NCI-H146 (cell line): ENCODE data around the gene GABARAP.
A peak's percentile ranks its signal among the peaks of the same experiment; 100 is the strongest.

Source experiments
- DNase-seq: peaks from one replicate; lab custom pipeline; 2025; lab: John Stamatoyannopoulos, UW

The GABARAP gene

GRCh38 chr17:7222093-7222971 is 19.9 kb downstream of the GABARAP start:
- no peak for DNase-seq

- DNase-seq = no peak
Measured at GRCh38 chr17:7221278-7222092, 20.8 kb downstream of the GABARAP start.

DNA sequence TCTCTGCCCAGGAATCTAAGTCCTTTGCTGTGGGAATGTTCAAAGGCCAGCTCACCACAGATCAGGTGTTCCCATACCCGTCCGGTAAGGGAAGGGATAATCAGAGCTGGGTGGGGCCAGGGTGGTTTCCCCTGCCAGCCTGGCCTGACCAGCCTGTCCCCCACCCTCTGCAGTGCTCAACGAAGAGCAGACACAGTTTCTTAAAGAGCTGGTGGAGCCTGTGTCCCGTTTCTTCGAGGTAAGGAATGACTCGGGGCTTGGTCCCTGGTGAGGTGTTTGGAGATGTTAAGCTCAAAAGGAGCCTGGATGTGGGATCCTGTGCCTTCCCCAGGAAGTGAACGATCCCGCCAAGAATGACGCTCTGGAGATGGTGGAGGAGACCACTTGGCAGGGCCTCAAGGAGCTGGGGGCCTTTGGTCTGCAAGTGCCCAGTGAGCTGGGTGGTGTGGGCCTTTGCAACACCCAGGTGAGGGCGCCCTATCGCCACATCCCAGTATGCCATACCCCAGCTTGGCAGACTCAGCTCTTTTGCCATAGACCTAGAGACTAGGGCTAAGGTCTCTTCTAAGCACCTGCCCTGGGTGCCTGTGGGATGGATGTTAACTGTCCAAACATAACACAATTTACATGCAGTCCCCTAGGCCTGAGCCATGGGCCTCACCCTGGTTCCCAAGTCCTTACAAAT is 21.5 kb downstream of the GABARAP start:
- DNase-seq = peak; percentile 37

DNA sequence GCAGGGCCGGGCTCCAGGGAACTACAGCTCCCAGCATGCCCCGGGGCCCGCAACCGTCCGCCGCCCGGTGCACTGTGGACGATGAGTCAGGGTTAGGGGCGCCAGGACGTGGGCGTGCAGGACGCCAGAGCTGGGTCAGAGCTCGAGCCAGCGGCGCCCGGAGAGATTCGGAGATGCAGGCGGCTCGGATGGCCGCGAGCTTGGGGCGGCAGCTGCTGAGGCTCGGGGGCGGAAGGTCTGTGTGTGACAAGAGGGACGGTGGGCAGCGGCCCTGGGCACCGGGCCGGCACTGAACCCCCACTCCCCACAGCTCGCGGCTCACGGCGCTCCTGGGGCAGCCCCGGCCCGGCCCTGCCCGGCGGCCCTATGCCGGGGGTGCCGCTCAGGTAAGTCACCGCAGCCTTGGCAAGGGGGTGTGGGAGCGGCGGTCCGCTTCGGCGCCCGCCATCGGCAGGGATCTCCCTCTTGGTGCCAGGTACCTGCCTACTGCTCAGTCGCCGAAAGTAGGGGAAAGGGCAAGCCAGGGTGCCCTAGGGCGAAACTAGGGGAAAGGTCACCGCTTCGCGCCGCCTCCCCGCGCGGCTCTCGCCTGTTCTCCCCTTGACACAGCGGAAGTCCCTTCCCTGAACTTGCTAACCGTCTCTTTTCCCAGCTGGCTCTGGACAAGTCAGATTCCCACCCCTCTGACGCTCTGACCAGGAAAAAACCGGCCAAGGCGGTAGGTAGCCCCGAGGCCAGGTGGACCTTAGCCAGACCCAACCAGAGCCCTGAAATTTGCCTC is 22.2 kb downstream of the GABARAP start, which contains the start of the genes ACADVL and DLG4:
TSS of gene ACADVL (plus strand) at position 127 of the 781 bp plus-strand sequence. CDS start at position 174, 47 bp downstream.
TSS of gene DLG4 (minus strand) at position 25 of the 781 bp plus-strand sequence.
- DNase-seq = peak; percentile 72

DNA sequence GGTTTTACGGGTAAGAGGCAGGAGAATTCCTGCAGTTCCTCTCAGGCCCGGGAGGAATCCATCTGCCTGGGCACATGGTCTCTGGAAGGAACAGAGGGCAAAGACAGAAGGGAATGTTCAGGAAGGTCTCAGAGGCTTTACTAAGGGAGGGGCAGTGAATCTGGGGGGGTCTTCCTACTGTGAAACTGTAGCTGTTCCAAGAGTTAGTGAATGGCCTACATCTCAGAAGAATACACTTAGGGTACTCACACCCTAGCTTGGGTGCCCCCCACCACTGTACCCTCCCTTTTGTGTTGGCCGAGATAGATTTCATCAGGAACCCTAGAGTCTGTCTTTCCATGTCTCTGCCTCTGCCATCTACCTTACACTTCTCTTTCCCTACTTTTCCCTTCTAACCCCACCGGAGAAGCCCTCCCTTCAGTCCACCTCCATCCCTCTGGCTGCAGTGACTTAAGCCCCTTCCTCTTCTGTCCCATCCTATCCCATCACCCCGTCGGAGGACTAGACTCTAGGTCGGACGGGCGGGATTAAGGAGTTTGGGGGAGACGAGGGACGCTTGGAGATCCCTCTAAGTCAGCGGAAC is 22.9 kb downstream of the GABARAP start:
- no peak for DNase-seq

GRCh38 chr17:7218758-7219157 is 23.5 kb downstream of the GABARAP start:
- DNase-seq = no peak

GRCh38 chr17:7218166-7218565 is 24.1 kb downstream of the GABARAP start:
- DNase-seq = no peak

- peak; percentile 51 for DNase-seq
Measured at GRCh38 chr17:7217113-7217987, 24.9 kb downstream of the GABARAP start.

DNA sequence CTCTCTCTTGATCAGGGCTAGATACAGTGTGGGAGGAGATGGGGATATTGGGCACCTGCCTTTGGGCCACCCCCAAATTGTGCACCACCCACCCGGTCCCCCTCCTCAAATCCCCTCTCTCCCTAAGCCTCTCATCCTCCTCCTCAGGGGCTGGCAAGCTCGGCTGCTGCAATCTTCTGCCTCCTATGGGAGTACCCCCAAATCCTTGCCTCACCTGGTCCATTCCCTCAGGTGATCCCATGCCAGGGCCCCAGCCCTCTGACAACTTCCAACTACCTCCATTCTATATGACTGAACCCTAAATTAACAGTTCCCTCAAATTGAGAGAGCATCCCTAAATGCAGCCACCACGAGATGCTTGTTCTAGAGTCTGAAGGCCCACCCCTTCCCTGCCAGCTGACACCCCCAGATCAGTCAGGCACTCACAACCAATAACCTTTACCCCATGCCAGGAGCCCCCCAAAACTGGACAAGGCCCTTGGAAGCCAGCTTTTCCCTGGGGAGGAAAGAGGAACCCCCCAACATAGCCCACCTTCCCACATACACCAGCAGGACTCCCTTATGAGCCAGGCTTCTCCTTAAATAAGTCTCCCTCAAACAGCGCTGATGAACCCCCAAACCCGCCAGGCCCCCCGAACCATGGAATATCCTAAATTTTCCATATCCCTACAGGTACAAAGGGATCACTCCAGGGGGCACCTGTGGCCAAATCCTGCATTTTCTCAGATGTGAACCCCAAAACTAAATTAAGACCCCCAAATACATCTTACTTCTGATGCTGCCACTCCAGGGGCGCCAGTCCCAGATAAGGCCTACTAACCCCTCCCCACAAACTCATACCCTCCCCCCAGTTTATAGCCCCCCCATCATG is 25.8 kb downstream of the GABARAP start:
- no peak for DNase-seq

GRCh38 chr17:7215652-7216180 is 26.5 kb downstream of the GABARAP start:
- DNase-seq = no peak

DNA sequence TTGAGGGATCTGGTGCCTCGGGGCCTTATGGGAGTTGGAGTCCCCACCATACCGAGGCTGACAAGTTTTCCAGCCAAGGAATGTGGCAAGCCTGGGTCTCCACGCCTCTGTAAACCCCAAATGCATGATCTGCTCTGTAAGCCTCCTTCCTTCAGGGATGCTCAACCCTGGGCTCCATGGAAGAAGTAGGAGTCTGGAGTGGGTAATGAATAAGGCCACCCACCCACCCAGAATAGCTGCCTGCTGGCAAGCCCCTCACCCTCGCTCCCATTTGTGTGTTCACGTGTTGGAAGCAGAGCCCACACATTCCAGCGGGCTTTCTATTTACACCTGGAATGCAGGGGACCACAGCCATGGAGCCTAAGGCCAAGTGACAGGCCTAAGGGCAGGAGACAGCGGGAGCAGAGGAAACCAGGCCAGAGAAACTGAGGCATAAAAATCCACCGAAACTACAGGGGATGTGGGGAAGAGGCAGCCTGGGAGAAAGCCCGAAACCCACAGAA is 27.1 kb downstream of the GABARAP start:
- DNase-seq = no peak

DNA sequence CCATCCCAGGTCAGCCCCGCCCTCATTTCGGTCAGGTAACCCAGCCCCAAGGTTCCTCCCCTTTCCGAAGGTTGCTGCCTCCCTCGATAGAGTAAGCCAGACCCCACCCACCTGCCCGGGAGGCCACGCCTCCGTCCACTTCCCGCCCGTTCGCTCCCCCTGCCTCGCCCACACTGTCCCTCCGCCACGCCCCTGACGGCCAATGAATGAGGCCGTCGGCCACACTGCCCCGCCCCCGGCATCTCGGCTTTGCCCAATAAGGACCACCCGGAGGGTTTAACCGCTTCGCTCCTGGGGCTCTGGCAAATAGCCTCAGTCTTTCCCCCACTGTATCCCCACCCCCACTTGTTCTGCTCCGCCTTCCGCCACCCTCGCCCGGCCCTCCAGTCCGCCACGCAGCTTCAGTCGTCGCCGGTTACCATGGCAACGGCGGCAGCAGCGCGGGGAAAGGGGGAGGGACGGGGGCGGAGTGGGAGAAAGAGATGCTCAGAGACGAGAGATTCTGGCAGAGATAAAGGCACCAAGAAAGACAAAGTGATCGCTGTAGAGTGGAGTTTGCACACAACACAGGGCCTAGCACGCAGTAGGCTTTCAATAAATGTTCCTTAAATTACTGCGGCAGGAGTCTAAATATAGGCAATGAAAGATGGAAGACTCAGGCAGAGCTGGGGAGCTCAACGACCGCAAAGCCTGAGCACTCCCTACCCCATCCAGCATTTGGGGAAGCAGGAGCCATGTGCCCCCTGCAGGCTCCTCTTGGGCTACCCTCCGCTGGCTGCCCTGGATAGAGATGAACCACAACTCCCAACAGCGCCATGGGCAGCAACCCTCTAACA is 27.7 kb downstream of the GABARAP start:
- peak; percentile 99 for DNase-seq

DNA sequence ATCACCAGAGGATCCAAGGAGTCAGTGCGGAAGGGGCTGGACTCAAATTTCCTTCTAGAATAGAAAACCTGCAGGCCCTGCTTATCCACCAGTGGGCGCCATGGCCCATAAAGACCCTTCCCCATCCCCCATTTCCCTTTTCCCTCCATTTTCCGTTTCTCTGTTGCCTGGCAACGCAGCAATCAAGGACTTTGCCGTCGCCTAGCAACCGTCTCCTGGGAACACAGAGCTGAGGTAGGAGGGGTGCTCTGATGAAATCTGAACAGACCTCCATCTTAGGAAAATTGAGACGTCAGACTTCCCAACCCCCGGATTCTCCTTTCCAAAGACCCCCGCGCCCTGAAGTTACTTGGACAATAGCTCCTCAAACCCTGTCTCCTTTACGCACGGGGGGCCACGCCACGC is 28.4 kb downstream of the GABARAP start:
- DNase-seq = peak; percentile 96

- DNase-seq = no peak
Measured at GRCh38 chr17:7211491-7212273, 30.6 kb downstream of the GABARAP start.

- no peak for DNase-seq
Measured at GRCh38 chr17:7208754-7209460, 33.3 kb downstream of the GABARAP start.

DNA sequence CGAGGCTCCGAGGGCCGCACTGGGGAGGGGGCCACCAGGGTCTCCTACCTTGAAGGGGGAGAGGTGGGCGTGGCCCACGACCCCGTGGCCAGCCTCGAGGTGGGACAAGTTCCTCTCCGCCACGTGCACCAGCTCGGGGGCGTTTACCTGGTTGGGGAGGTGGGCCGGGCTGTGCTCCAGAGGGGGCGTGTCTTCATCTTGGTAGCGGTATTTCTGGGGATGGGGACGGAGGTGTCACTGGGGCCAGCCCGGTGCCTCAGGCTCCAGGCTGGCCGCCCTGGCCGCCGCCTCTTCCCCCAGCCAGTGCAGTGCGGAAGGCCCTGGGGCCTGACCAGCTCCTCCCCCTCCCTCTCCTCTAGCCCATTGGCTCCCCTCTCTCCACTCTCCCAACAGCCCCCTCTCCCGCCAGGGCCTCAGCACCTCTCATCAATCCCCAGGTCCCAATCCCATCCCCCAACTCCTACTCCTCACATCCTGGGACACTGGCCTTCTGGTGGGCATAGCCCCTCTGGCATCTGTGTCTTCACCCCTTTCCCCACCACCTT is 34.1 kb downstream of the GABARAP start:
- DNase-seq = no peak
